ENCODE measurements around the gene OMG.

- TF ChIP-seq, protein P1, sequence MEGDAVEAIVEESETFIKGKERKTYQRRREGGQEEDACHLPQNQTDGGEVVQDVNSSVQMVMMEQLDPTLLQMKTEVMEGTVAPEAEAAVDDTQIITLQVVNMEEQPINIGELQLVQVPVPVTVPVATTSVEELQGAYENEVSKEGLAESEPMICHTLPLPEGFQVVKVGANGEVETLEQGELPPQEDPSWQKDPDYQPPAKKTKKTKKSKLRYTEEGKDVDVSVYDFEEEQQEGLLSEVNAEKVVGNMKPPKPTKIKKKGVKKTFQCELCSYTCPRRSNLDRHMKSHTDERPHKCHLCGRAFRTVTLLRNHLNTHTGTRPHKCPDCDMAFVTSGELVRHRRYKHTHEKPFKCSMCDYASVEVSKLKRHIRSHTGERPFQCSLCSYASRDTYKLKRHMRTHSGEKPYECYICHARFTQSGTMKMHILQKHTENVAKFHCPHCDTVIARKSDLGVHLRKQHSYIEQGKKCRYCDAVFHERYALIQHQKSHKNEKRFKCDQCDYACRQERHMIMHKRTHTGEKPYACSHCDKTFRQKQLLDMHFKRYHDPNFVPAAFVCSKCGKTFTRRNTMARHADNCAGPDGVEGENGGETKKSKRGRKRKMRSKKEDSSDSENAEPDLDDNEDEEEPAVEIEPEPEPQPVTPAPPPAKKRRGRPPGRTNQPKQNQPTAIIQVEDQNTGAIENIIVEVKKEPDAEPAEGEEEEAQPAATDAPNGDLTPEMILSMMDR (IDR thresholded peaks at IDR 0.05; ENCODE audit: insufficient read depth, low read length, poor library complexity, severe bottlenecking) = no peak
- no peak for TF ChIP-seq EZH2phosphoT487 (conservative IDR thresholded peaks at IDR 0.05; ENCODE audit: low read length)
Observed at GRCh38 chr17:31321481-31321880, 24.4 kb upstream of the OMG start, which contains the start of gene EVI2A.
